Measurements from ENCODE around the gene ITSN1. TPM values are rescaled to one million over a fixed set of nuclear protein-coding genes. Genes with fewer than 3 reads are reported as not detected.
A peak's percentile ranks its signal among the peaks of the same experiment; 100 is the strongest.

The ITSN1 gene
- total and polyA plus RNA-seq, 2 of the 13 experiments (the other 11 are each of a cell fraction or from before 2014, with no cell fraction given), result 26.1 to 33.8 TPM

DNA sequence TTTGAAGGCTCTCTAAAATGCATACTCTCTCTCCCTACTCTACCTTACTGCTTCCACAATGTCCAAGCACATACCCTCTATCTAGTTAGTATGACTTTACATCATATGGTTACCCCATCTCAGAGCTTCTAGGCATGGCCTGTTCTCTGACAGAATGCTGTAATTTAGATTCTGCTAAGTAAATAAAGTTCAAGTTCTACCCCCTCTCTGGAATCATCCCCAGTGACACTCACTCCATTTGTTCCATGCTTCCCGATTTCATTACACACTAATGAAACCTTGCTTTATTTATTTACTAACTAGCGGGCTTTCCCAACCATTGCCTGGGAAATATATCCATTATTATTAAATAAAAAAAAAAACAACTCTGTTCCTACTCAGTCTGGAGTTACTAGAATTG is 8.0 kb upstream of the ITSN1 start:
- TF ChIP-seq PHF20 (CRISPR knock-in tag; IDR thresholded peaks at IDR 0.05), result no peak
- Histone ChIP-seq H3K79me2 (ENCODE audit: insufficient read depth, low read length) (peaks cover 11% of the 10 kb centered on the region), H2AFZ (ENCODE audit: low read length) (no peak overlapping the region), H3K4me2 (ENCODE audit: low read depth, low read length) (no peak overlapping the region), H3K4me1 (ENCODE audit: insufficient read depth, low read length) (no peaks in the 10 kb centered on the region), H4K20me1 (ENCODE audit: insufficient read depth, low read length) (no peaks in the 10 kb centered on the region), H3K36me3 (replicated peaks in 1 of 2; ENCODE audit: control insufficient read depth in 1 of 2, insufficient read depth in 2 of 2, low read length in 2 of 2) (peaks cover 0 to 15% of the 10 kb centered on the region in 2 experiments; a peak in 3 of 5 replicates), H3K9me3 (ENCODE audit: low read length) (no peaks in the 10 kb centered on the region), H3K9ac (ENCODE audit: insufficient read depth, low read depth, low read length) (no peak overlapping the region), H3K4me3 (replicated peaks in 1 of 3; ENCODE audit: insufficient read depth in 1 of 3, low read depth in 2 of 3, low read length in 3 of 3) (no peak overlapping the region), H3K27ac (ENCODE audit: extremely low read length, insufficient read depth, low read length) (no peak overlapping the region), H3K27me3 (ENCODE audit: control insufficient read depth in 1 of 2, insufficient read depth in 2 of 2, low read length in 2 of 2) (no peaks in the 10 kb centered on the region)
- POLR2A ChIA-PET, result no interaction called here
- DNase-seq (ENCODE audit: low spot score), result no peak
- FAIRE-seq, result no peak
- 97% methylated on average over 2 of the region's 2 CpGs for WGBS (ENCODE audit: low lambda C conversion rate)
- no peak for ATAC-seq
- intact Hi-C loops (cut with micrococcal nuclease; ENCODE audit: unreplicated experiment), result no loop called here
- BruUV-seq (replicated peaks), result no TSS peak
- in situ Hi-C loops (cut with HindIII; ENCODE audit: extremely low pct_ligation_motif_present, low pct_unique_long_range_greater_than_20kb), result no loop called here
- CTCF ChIA-PET (ENCODE audit: low intra/inter-chr PET ratio, low total read pairs), result no interaction called here

DNA sequence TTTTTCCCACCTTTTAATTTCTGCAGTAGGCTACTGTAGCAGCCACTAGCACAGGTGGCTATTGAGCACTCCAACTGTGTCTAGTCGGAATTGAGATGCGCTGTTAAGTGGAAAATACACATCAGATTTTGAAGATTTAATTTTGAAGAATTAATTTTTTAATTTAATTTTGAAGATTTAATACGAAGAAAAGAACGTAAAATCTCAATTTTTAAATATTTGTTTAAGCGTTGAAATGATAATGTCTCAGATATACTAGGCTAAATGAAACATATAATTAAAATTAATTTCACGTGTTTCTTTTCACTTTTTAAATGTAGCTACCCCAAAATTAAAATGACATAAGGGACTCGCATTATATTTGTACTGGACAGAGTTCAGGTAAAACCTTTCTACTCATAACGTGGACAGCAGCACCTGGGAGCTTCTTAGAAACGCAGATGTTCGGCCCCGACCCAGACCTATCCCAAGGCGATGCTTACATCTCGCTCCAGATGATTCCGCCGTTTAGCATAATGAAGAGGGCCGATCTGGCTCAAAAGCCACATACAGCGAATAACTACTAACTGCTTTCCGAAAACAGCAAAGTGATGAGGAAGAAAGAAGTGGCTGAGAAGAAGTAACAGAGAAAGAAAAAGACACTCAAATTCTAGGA is 1.5 kb upstream of the ITSN1 start:
- BruUV-seq (replicated peaks), result TSS peak; percentile 80
- intact Hi-C loops (cut with micrococcal nuclease; ENCODE audit: unreplicated experiment) (loop anchor here (10.0 kb wide), 1 partner anchor 124 kb away; no protein-coding TSS in a partner anchor), in situ Hi-C loops (cut with HindIII; ENCODE audit: extremely low pct_ligation_motif_present, low pct_unique_long_range_greater_than_20kb) (no loop called here)
- H4K20me1 ChIP-seq (ENCODE audit: insufficient read depth, low read length), result no peaks in the 10 kb centered on the region
- H3K4me2 ChIP-seq (ENCODE audit: low read depth, low read length), result peak overlapping the region; percentile 71
- H2AFZ ChIP-seq (ENCODE audit: low read length), result peak overlapping the region; percentile 66
- peak overlapping the region; percentile 89 for H3K27ac ChIP-seq (ENCODE audit: extremely low read length, insufficient read depth, low read length)
- H3K36me3 ChIP-seq (replicated peaks in 1 of 2; ENCODE audit: control insufficient read depth in 1 of 2, insufficient read depth in 2 of 2, low read length in 2 of 2), result no peaks in the 10 kb centered on the region
- 21% methylated on average over 18 of the region's 18 CpGs for WGBS (ENCODE audit: low lambda C conversion rate)
- POLR2A ChIA-PET, result interaction anchor here (1.1 kb wide), 1 partner anchor 52 kb away, joined by 5 read pairs; the partner anchor contains the start of gene DONSON
- ATAC-seq, result no peak
- TF ChIP-seq ISL2 (CRISPR knock-in tag; IDR thresholded peaks at IDR 0.05), result no peak
- TF ChIP-seq, protein P1, sequence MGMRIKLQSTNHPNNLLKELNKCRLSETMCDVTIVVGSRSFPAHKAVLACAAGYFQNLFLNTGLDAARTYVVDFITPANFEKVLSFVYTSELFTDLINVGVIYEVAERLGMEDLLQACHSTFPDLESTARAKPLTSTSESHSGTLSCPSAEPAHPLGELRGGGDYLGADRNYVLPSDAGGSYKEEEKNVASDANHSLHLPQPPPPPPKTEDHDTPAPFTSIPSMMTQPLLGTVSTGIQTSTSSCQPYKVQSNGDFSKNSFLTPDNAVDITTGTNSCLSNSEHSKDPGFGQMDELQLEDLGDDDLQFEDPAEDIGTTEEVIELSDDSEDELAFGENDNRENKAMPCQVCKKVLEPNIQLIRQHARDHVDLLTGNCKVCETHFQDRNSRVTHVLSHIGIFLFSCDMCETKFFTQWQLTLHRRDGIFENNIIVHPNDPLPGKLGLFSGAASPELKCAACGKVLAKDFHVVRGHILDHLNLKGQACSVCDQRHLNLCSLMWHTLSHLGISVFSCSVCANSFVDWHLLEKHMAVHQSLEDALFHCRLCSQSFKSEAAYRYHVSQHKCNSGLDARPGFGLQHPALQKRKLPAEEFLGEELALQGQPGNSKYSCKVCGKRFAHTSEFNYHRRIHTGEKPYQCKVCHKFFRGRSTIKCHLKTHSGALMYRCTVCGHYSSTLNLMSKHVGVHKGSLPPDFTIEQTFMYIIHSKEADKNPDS (CRISPR knock-in tag; IDR thresholded peaks at IDR 0.05), result 0 out of 2 replicates have a peak, but pooled peaks have one; percentile 24
- no peak for DNase-seq (ENCODE audit: low spot score)
- FAIRE-seq, result no peak
- H3K27me3 ChIP-seq (ENCODE audit: control insufficient read depth in 1 of 2, insufficient read depth in 2 of 2, low read length in 2 of 2), result no peaks in the 10 kb centered on the region; a peak in 1 of 5 replicates
- H3K9ac ChIP-seq (ENCODE audit: insufficient read depth, low read depth, low read length), result peak overlapping the region; percentile 91
- no peaks in the 10 kb centered on the region for H3K9me3 ChIP-seq (ENCODE audit: low read length)
- peaks cover 41% of the 10 kb centered on the region for H3K79me2 ChIP-seq (ENCODE audit: insufficient read depth, low read length)
- H3K4me3 ChIP-seq (replicated peaks in 1 of 3; ENCODE audit: insufficient read depth in 1 of 3, low read depth in 2 of 3, low read length in 3 of 3), result peak overlapping the region; percentile 73 to 95 (median 81)
- CTCF ChIA-PET (ENCODE audit: low intra/inter-chr PET ratio, low total read pairs), result no interaction called here
- peaks cover 31% of the 10 kb centered on the region for H3K4me1 ChIP-seq (ENCODE audit: insufficient read depth, low read length)
